HG02759 (cell line): ENCODE results near the gene ABHD10.

Experiments used
- ATAC-seq: cut with Tn5 transposase; IDR thresholded peaks from one replicate; pipeline ENCODE4 v1.9.1; 2021; ENCODE audit warnings: mild to moderate bottlenecking, moderate library complexity; ENCODE audit not compliant: unreplicated experiment

Gene ABHD10

GRCh38 chr3:111978583-111979433, at the start of gene ABHD10:
TSS of gene ABHD10 (plus strand) at chr3:111979026. CDS start at chr3:111979062, 36 bp downstream.
- ATAC-seq: peak; percentile 97

GRCh38 chr3:111929484-111929883, 49.3 kb upstream of the ABHD10 start:
- ATAC-seq: no peak

GRCh38 chr3:111932946-111933345, 45.9 kb upstream of the ABHD10 start:
- no peak for ATAC-seq

GRCh38 chr3:111936191-111936841, 42.5 kb upstream of the ABHD10 start:
- no peak for ATAC-seq

GRCh38 chr3:111936967-111937366, 41.9 kb upstream of the ABHD10 start:
- no peak for ATAC-seq

- ATAC-seq: no peak
Observed at GRCh38 chr3:111937871-111938270, 41.0 kb upstream of the ABHD10 start.

GRCh38 chr3:111939873-111940272, 39.0 kb upstream of the ABHD10 start:
- ATAC-seq: no peak

- no peak for ATAC-seq
Observed at GRCh38 chr3:111943533-111943932, 35.3 kb upstream of the ABHD10 start.

GRCh38 chr3:111944372-111944771, 34.5 kb upstream of the ABHD10 start:
- ATAC-seq: no peak

- ATAC-seq: no peak
Observed at GRCh38 chr3:111947231-111947630, 31.6 kb upstream of the ABHD10 start.

- no peak for ATAC-seq
Observed at GRCh38 chr3:111948786-111949185, 30.0 kb upstream of the ABHD10 start.

- ATAC-seq: no peak
Observed at GRCh38 chr3:111949712-111950111, 29.1 kb upstream of the ABHD10 start.

GRCh38 chr3:111951032-111951431, 27.8 kb upstream of the ABHD10 start:
- no peak for ATAC-seq

GRCh38 chr3:111952086-111952485, 26.7 kb upstream of the ABHD10 start:
- ATAC-seq: no peak

- no peak for ATAC-seq
Observed at GRCh38 chr3:111952866-111953450, 25.9 kb upstream of the ABHD10 start.

GRCh38 chr3:111954228-111954990, 24.4 kb upstream of the ABHD10 start:
- ATAC-seq: no peak

GRCh38 chr3:111955876-111956275, 22.9 kb upstream of the ABHD10 start:
- ATAC-seq: no peak

- ATAC-seq: no peak
Observed at GRCh38 chr3:111956449-111956848, 22.4 kb upstream of the ABHD10 start.

GRCh38 chr3:111956995-111957734, 21.7 kb upstream of the ABHD10 start:
- ATAC-seq: no peak

- no peak for ATAC-seq
Observed at GRCh38 chr3:111961461-111962164, 17.2 kb upstream of the ABHD10 start.
